Measurements from ENCODE around the gene ACP4.

DNA sequence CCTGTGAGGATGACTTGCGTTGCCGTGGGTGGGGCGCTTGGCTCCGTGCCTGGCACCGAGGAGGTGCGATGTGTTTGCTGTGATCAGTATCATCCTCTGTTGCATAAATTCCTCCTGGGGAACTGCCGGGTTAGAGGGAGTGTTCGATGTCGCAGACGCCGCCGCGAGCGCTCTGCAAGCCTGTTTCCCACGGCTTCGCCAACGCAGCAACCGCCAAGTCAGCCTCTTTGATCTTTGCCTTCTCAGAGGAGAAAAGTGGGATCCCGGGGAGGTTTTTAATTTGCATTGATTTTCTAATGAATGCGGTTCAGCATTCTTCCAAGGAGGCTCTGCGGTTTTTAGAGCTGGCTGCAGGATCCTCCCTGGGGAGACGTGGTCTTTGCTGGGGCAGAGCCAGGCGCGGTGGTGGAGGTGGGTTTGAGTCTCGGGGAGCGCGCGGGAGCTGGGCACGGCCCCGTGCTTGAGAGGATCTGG, 12.3 kb upstream of the ACP4 start:
- TF ChIP-seq, protein P1, sequence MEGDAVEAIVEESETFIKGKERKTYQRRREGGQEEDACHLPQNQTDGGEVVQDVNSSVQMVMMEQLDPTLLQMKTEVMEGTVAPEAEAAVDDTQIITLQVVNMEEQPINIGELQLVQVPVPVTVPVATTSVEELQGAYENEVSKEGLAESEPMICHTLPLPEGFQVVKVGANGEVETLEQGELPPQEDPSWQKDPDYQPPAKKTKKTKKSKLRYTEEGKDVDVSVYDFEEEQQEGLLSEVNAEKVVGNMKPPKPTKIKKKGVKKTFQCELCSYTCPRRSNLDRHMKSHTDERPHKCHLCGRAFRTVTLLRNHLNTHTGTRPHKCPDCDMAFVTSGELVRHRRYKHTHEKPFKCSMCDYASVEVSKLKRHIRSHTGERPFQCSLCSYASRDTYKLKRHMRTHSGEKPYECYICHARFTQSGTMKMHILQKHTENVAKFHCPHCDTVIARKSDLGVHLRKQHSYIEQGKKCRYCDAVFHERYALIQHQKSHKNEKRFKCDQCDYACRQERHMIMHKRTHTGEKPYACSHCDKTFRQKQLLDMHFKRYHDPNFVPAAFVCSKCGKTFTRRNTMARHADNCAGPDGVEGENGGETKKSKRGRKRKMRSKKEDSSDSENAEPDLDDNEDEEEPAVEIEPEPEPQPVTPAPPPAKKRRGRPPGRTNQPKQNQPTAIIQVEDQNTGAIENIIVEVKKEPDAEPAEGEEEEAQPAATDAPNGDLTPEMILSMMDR (IDR thresholded peaks at IDR 0.05): no peak
- TF ChIP-seq POLR2A (IDR thresholded peaks at IDR 0.05): no peak

Data from uterus (tissue), 2 donors.